SK-N-SH (cell line): Measurements from ENCODE around the gene SNRNP25. TPM values are rescaled to one million over a fixed set of nuclear protein-coding genes. Genes with fewer than 3 reads are reported as not detected.
"Not testable (repeated sequence)": the region's sequence is repeated elsewhere in the genome, so short reads cannot be mapped to it uniquely, and the experiment has no call there.

ENCODE experiments used
- CTCF ChIA-PET: fragments of 300-600, 350-600 bp; formaldehyde crosslinking; extraction: SDS; loops from one replicate; lab custom pipeline; 2021; lab: Yijun Ruan, JAX
- POLR2A ChIA-PET: fragments of 350-600 bp; sonication (Branson Sonifier 250); formaldehyde crosslinking; extraction: SDS; loops from one replicate; lab custom pipeline; 2020; ENCODE audit warnings: antibody characterized with exemption, inconsistent platforms; lab: Yijun Ruan, JAX
- DNase-seq: peaks from one replicate; pipeline ENCODE4 v3.0.0; 2012
- H2AFZ ChIP-seq: fragments of 200-600 bp; sonication (generic); 2 replicates; pipeline ENCODE4 v1.8.1; 2016; ENCODE audit warnings: antibody characterized with exemption, mild to moderate bottlenecking, low read depth
- H3F3A ChIP-seq: fragments of 200-600 bp; sonication (generic); replicated peaks from 2 replicates; pipeline ENCODE3; 2016; ENCODE audit warnings: antibody characterized with exemption, mild to moderate bottlenecking; ENCODE audit not compliant: insufficient read depth
- H3K27ac ChIP-seq, 2 experiments: fragments of 200-500 bp in 1 of 2; fragments of 200-600 bp in 1 of 2; sonication (Bioruptor generic) in 1 of 2; sonication (generic), shearing (Covaris generic) in 1 of 2; 2 replicates each; pipeline versions ENCODE4 v1.5.1 to v1.6.1; 2014 to 2016; ENCODE audit warnings: low read depth in 2 of 2, inconsistent platforms in 1 of 2, low read length in 1 of 2, mild to moderate bottlenecking in 1 of 2, mixed read lengths in 1 of 2
- H3K27me3 ChIP-seq: fragments of 200-600 bp; sonication (generic), shearing (Covaris generic); 2 replicates; pipeline ENCODE4 v1.6.1; 2016; ENCODE audit warnings: mixed run types; ENCODE audit not compliant: insufficient read depth
- H3K36me3 ChIP-seq, 2 experiments: fragments of 200-500 bp in 1 of 2; fragments of 200-600 bp in 1 of 2; sonication (Bioruptor generic) in 1 of 2; sonication (generic) in 1 of 2; replicated peaks in 1 of 2; 2 replicates each; pipeline versions ENCODE3 to v1.5.1; 2014 to 2016; ENCODE audit warnings: low read length in 1 of 2, mild to moderate bottlenecking in 1 of 2; ENCODE audit not compliant: insufficient read depth in 2 of 2, control insufficient read depth in 1 of 2
- H3K4me1 ChIP-seq, 2 experiments: fragments of 200-500 bp in 1 of 2; fragments of 200-600 bp in 1 of 2; sonication (Bioruptor generic) in 1 of 2; sonication (generic), shearing (Covaris generic) in 1 of 2; 2 replicates each; pipeline versions ENCODE4 v1.5.1 to v1.6.1; 2014 to 2016; ENCODE audit warnings: low read depth in 1 of 2, low read length in 1 of 2, mixed run types in 1 of 2; ENCODE audit not compliant: insufficient read depth in 2 of 2, control insufficient read depth in 1 of 2
- H3K4me2 ChIP-seq: fragments of 200-600 bp; sonication (generic), shearing (Covaris generic); 2 replicates; pipeline ENCODE4 v1.6.1; 2017; ENCODE audit warnings: mixed run types
- H3K4me3 ChIP-seq, 2 experiments: fragments of 200-500 bp in 1 of 2; fragments of 200-600 bp in 1 of 2; sonication (Bioruptor generic) in 1 of 2; sonication (generic), shearing (Covaris generic) in 1 of 2; 2 replicates each; pipeline versions ENCODE4 v1.5.1 to v1.8.1; 2014 to 2016; ENCODE audit warnings: low read depth in 2 of 2, inconsistent platforms in 1 of 2, low read length in 1 of 2, mild to moderate bottlenecking in 1 of 2, mixed read lengths in 1 of 2, moderate library complexity in 1 of 2
- H3K79me2 ChIP-seq: fragments of 200-600 bp; sonication (generic); 2 replicates; pipeline ENCODE4 v1.8.1; 2017; ENCODE audit warnings: mild to moderate bottlenecking; ENCODE audit not compliant: insufficient read depth
- H3K9ac ChIP-seq: fragments of 200-600 bp; sonication (generic); 2 replicates; pipeline ENCODE4 v1.6.1; 2017; ENCODE audit warnings: mixed run types
- H3K9me2 ChIP-seq: fragments of 200-600 bp; sonication (generic); 2 replicates; pipeline ENCODE4 v1.6.1; 2017; ENCODE audit warnings: mixed run types
- H3K9me3 ChIP-seq: fragments of 200-600 bp; sonication (generic); 2 replicates; pipeline ENCODE4 v1.6.1; 2017; ENCODE audit warnings: mixed run types, mild to moderate bottlenecking, moderate library complexity
- H4K20me1 ChIP-seq: fragments of 200-600 bp; sonication (generic); 2 replicates; pipeline ENCODE4 v1.6.1; 2017; ENCODE audit warnings: mild to moderate bottlenecking, mixed run types; ENCODE audit not compliant: insufficient read depth
- EP300 ChIP-seq, 2 experiments: IDR thresholded peaks; 2 replicates each; pipeline versions ENCODE4 v1.4.0 to v1.6.1; 2012; ENCODE audit warnings: borderline replicate concordance in 1 of 2, low read depth in 1 of 2, low read length in 1 of 2
- EZH2phosphoT487 ChIP-seq: fragments of 200-600 bp; sonication (generic); IDR thresholded peaks from 2 replicates; pipeline ENCODE4 v1.6.1; 2017; ENCODE audit warnings: low read depth, mixed run types, mild to moderate bottlenecking, antibody characterized with exemption, moderate library complexity, borderline replicate concordance
- FOSL2 ChIP-seq: IDR thresholded peaks from 2 replicates; pipeline ENCODE4 v1.4.0; 2012; ENCODE audit warnings: low read depth, mild to moderate bottlenecking, moderate library complexity, borderline replicate concordance
- FOXM1 ChIP-seq: IDR thresholded peaks from 2 replicates; pipeline ENCODE4 v1.4.0; 2012; ENCODE audit warnings: low read depth, mild to moderate bottlenecking
- JUND ChIP-seq: IDR thresholded peaks from 2 replicates; pipeline ENCODE4 v1.4.0; 2012
- POLR2AphosphoS5 ChIP-seq: IDR thresholded peaks from 2 replicates; pipeline ENCODE4 v1.6.1; 2012; ENCODE audit warnings: low read depth, low read length
- RXRA ChIP-seq: IDR thresholded peaks from 2 replicates; pipeline ENCODE4 v1.4.0; 2012; ENCODE audit warnings: low read depth, mild to moderate bottlenecking, borderline replicate concordance
- TCF12 ChIP-seq: IDR thresholded peaks from 2 replicates; pipeline ENCODE4 v1.4.0; 2012
- TEAD4 ChIP-seq: IDR thresholded peaks from 2 replicates; pipeline ENCODE4 v1.4.0; 2012; ENCODE audit warnings: mild to moderate bottlenecking, borderline replicate concordance; ENCODE audit not compliant: insufficient read depth
- YY1 ChIP-seq: IDR thresholded peaks from 2 replicates; pipeline ENCODE4 v1.4.0; 2012; ENCODE audit warnings: low read depth, mild to moderate bottlenecking
- WGBS: methylation state at CpG from one replicate; pipeline ENCODE4 v1.1.6; 2017; ENCODE audit warnings: low lambda C conversion rate; 5-methylcytosine and 5-hydroxymethylcytosine counted together
- polyA plus RNA-seq, 3 experiments: library from polyadenylated mRNA; depleted of rRNA; stranded (reverse); fragments of >200 nt; gene quantifications; 2 replicates each; pipeline ENCODE4 v1.2.3, GENCODE V29; 2012
- TF ChIP-seq, protein P1 (sequence below): IDR thresholded peaks from 2 replicates; pipeline ENCODE4 v1.6.1; 2012; ENCODE audit warnings: mild to moderate bottlenecking, low read depth, low read length, moderate library complexity
- TF ChIP-seq, protein P2 (sequence below): fragments of 150-350 bp; IDR thresholded peaks from 2 replicates; pipeline ENCODE4 v1.6.1; 2016; ENCODE audit warnings: mild to moderate bottlenecking, low read depth, low read length

SNRNP25 gene
- polyA plus RNA-seq, 1 of the 3 experiments (the other 2 are of a cell fraction): 73.4 TPM

DNA sequence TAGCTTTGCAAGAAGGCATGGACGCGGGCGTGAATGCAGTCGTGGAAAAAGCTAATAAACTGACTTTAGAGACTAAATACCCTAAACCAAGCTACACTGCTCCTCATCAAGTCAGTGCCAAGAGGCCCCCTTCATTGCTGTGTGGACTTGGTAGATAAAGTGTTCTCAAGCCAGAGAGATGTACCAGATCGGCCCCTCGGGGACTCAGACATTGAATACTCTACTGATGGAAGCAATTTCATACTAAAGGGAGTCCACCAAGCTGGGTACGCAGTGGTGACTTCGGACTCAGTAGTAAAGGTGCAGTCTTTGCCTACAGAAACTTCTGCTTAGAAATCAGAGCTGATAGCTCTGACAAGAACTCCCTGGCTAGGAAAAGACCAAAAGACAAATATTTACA lies 9.0 kb upstream of the SNRNP25 start:
- H3K4me1 ChIP-seq: no peaks in the 10 kb centered on the region
- no peaks in the 10 kb centered on the region for H4K20me1 ChIP-seq
- H3K4me2 ChIP-seq: no peak overlapping the region
- peaks cover 4% of the 10 kb centered on the region for H3F3A ChIP-seq
- no peak overlapping the region for H3K9ac ChIP-seq
- TF ChIP-seq EP300 (IDR thresholded peaks at IDR 0.05; ENCODE audit: borderline replicate concordance in 1 of 2, low read depth in 1 of 2, low read length in 1 of 2) (no peak), TEAD4 (no peak), POLR2AphosphoS5 (no peak), TCF12 (no peak), RXRA (no peak), FOXM1 (no peak), JUND (no peak), FOSL2 (no peak), YY1 (no peak), EZH2phosphoT487 (no peak)
- TF ChIP-seq, protein P1, sequence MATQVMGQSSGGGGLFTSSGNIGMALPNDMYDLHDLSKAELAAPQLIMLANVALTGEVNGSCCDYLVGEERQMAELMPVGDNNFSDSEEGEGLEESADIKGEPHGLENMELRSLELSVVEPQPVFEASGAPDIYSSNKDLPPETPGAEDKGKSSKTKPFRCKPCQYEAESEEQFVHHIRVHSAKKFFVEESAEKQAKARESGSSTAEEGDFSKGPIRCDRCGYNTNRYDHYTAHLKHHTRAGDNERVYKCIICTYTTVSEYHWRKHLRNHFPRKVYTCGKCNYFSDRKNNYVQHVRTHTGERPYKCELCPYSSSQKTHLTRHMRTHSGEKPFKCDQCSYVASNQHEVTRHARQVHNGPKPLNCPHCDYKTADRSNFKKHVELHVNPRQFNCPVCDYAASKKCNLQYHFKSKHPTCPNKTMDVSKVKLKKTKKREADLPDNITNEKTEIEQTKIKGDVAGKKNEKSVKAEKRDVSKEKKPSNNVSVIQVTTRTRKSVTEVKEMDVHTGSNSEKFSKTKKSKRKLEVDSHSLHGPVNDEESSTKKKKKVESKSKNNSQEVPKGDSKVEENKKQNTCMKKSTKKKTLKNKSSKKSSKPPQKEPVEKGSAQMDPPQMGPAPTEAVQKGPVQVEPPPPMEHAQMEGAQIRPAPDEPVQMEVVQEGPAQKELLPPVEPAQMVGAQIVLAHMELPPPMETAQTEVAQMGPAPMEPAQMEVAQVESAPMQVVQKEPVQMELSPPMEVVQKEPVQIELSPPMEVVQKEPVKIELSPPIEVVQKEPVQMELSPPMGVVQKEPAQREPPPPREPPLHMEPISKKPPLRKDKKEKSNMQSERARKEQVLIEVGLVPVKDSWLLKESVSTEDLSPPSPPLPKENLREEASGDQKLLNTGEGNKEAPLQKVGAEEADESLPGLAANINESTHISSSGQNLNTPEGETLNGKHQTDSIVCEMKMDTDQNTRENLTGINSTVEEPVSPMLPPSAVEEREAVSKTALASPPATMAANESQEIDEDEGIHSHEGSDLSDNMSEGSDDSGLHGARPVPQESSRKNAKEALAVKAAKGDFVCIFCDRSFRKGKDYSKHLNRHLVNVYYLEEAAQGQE: no peak
- H2AFZ ChIP-seq: no peak overlapping the region
- no peak overlapping the region for H3K27ac ChIP-seq
- WGBS: 96% methylated on average over 8 of the region's 8 CpGs
- no peak overlapping the region for H3K4me3 ChIP-seq
- no peaks in the 10 kb centered on the region for H3K27me3 ChIP-seq
- no peaks in the 10 kb centered on the region for H3K9me2 ChIP-seq
- peaks cover 8 to 25% of the 10 kb centered on the region in 2 experiments for H3K36me3 ChIP-seq
- peaks cover 5% of the 10 kb centered on the region; the same call in 1 of the 2 replicates for H3K79me2 ChIP-seq
- POLR2A ChIA-PET: no interaction called here
- CTCF ChIA-PET: interaction anchor here (1.0 to 2.1 kb wide), 2 partner anchors 52 to 73 kb away, joined by 3 to 6 read pairs; no protein-coding TSS in a partner anchor
- H3K9me3 ChIP-seq: no peaks in the 10 kb centered on the region
- DNase-seq: no peak

GRCh38 chr16:45454-45853 lies 8.2 kb upstream of the SNRNP25 start:
- Histone ChIP-seq H3K9me2 (no peaks in the 10 kb centered on the region), H3K4me3 (no peak overlapping the region), H3K4me2 (no peak overlapping the region), H3K9me3 (no peaks in the 10 kb centered on the region), H3K36me3 (peaks cover 11 to 25% of the 10 kb centered on the region in 2 experiments), H3K27ac (no peak overlapping the region), H2AFZ (no peak overlapping the region), H3K79me2 (peaks cover 12% of the 10 kb centered on the region; the same call in 1 of the 2 replicates), H3K9ac (no peak overlapping the region), H3F3A (peaks cover 4% of the 10 kb centered on the region), H3K27me3 (no peaks in the 10 kb centered on the region), H3K4me1 (no peaks in the 10 kb centered on the region), H4K20me1 (no peaks in the 10 kb centered on the region)
- POLR2A ChIA-PET: no interaction called here
- CTCF ChIA-PET: interaction anchor here (0.7 to 2.4 kb wide), 2 partner anchors 21 to 317 kb away, joined by 3 to 10 read pairs; no protein-coding TSS in a partner anchor
- DNase-seq: no peak
- 85% methylated on average over 5 of the region's 5 CpGs for WGBS
- TF ChIP-seq, protein P2, sequence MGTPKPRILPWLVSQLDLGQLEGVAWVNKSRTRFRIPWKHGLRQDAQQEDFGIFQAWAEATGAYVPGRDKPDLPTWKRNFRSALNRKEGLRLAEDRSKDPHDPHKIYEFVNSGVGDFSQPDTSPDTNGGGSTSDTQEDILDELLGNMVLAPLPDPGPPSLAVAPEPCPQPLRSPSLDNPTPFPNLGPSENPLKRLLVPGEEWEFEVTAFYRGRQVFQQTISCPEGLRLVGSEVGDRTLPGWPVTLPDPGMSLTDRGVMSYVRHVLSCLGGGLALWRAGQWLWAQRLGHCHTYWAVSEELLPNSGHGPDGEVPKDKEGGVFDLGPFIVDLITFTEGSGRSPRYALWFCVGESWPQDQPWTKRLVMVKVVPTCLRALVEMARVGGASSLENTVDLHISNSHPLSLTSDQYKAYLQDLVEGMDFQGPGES: no peak

GRCh38 chr16:46510-46909 lies 7.1 kb upstream of the SNRNP25 start:
- H3K27me3 ChIP-seq, DNase-seq, H3K4me1 ChIP-seq, H3K9me2 ChIP-seq, H3K9me3 ChIP-seq, H4K20me1 ChIP-seq, H3F3A ChIP-seq, H3K9ac ChIP-seq, POLR2A ChIA-PET, H3K27ac ChIP-seq, H3K4me3 ChIP-seq, H3K4me2 ChIP-seq, H2AFZ ChIP-seq: not testable (repeated sequence)
- H3K79me2 ChIP-seq: peaks cover 21% of the 10 kb centered on the region
- WGBS: 98% methylated on average over 7 of the region's 7 CpGs
- CTCF ChIA-PET: interaction anchor here (2.4 kb wide), 1 partner anchor 20 kb away, joined by 10 read pairs; no protein-coding TSS in a partner anchor
- peaks cover 11 to 25% of the 10 kb centered on the region in 2 experiments for H3K36me3 ChIP-seq
